Hippocampal formation (tissue), 2 donors: ENCODE measurements around the gene DGCR8.

Experiments used
- DNase-seq, 2 donors: peaks; one replicate each; lab custom pipeline; 2025; lab: John Stamatoyannopoulos, UW

The DGCR8 gene

DNA sequence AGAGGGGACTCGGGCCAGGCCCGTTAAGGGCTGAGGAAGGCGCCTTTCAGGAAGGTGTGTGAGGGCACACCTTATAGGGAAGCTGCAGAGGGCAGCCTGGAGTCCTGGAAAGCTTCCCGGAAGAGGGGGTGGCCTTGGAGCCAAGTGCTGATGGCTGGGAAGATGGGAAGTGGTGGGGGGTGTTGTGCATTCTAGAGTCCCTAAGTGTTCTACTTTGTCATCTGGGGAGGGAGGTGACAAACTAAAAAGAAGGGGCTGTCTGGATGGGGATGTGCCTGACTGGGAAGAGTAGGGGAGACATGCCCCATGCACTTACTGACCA is 58.3 kb downstream of the DGCR8 start:
- no peak for DNase-seq

DNA sequence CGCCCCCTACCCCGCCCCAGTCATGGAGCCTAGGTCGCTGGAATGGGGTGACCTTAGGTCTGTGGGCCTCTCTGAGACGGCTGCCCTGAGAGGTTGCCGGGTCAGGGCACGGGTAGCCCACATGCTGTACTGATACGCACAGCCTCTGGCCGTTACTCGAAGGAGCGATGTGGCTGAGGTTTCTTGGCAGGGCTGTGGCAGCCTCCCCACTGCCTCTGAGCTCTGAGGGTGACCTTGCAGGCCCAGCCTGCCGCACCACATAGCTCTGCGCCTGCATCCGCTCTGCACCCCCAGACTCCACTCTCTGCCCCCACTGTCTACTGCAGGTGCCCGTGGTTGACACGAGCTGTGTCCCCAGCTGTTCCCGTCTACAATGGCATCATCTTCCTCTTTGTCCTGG is 58.8 kb downstream of the DGCR8 start:
- no peak for DNase-seq

DNA sequence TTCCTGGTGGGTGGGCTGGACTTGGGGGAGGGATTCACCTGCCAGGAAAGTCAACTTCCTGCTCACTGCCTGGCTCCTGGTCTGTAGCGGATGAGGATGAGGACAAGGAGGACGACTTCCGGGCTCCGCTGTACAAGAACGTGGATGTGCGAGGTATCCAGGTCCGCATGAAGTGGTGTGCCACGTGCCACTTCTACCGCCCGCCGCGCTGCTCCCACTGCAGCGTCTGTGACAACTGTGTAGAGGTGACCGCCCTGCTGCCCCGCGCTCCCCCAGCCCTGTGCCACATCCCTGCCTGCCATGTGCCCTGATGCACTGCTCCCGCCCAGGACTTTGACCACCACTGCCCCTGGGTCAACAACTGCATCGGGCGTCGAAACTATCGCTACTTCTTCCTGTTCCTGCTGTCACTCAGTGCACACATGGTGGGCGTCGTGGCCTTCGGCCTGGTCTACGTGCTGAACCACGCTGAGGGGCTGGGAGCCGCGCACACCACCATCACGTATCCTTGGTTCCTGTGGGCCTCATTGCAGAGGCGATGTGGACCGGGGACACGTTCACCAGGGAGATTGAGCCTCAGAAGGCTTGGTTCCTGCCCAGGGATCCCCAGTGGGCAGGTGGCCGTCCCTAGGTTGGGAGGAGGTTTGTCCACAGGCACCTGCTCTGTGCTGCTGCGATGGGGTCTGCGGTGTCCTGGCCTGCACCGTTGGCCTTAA is 59.5 kb downstream of the DGCR8 start:
- no peak for DNase-seq

DNA sequence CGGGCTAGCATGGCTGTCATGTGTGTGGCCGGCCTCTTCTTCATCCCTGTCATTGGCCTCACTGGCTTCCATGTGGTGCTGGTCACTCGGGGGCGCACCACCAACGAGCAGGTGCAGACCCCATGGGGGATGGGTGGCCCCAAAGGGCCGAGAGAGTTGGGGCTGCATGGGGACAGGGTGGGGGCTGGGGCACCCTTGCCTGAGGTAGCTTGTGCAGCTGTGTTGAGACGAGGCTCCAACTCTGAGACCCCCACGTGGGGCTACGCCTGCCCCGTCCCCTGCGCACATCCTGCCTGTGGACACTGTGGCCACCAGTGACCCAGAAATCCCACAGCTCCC is 60.0 kb downstream of the DGCR8 start:
- no peak for DNase-seq

DNA sequence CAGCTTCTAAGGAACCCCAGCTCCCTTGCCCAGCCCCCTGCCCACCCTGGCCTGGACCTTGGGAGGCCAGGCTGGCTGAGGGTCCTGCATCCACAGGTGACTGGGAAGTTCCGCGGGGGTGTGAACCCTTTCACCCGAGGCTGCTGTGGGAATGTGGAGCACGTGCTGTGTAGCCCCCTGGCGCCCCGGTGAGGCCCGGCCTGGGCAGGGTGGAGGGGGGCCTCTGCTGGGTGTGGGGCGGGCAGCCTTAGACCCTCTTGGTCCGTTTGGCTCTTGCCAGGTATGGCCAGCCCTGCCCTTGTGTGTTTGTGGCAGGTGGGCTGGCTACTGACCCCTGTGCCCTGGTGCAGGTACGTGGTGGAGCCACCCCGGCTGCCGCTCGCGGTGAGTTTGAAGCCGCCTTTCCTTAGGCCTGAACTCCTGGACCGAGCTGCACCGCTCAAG is 60.5 kb downstream of the DGCR8 start:
- no peak for DNase-seq

DNA sequence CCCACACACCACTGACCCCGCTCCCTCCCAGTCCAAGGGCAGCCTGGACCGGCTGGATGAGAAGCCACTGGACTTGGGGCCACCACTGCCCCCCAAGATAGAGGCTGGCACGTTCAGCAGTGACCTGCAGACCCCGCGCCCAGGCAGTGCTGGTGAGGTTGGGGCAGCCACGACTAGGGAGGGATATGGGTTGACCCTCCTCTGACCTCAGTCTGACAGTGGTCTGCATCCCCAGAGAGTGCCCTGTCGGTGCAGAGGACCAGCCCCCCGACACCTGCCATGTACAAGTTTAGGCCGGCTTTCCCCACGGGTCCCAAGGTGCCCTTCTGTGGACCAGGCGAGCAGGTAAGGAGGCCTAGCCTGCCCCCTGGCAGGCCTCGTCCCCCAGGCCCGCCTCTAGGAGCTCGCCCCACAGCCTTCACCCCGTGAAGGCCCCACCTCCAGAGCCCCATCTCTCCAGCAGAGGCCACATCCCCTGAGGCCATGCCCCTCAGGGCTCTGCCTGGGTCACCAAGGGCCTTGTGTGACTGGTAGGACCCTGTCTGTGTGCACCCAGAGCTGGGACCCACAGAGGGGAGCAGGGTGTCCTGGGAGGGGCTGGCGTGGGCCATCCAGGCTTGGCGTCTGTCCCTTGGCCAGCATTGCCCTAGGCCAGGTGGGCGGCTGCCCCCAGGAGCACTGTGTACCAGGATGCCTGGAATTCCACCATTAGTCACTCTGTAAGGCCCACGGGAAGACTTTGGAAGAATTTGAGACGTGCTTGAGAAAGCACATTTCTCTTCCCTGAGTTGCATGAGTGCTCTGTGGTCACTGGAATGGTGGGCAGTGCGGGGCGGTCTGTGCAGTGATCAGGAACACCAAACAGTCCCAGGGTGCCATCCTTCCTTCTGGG is 61.4 kb downstream of the DGCR8 start:
- no peak for DNase-seq

DNA sequence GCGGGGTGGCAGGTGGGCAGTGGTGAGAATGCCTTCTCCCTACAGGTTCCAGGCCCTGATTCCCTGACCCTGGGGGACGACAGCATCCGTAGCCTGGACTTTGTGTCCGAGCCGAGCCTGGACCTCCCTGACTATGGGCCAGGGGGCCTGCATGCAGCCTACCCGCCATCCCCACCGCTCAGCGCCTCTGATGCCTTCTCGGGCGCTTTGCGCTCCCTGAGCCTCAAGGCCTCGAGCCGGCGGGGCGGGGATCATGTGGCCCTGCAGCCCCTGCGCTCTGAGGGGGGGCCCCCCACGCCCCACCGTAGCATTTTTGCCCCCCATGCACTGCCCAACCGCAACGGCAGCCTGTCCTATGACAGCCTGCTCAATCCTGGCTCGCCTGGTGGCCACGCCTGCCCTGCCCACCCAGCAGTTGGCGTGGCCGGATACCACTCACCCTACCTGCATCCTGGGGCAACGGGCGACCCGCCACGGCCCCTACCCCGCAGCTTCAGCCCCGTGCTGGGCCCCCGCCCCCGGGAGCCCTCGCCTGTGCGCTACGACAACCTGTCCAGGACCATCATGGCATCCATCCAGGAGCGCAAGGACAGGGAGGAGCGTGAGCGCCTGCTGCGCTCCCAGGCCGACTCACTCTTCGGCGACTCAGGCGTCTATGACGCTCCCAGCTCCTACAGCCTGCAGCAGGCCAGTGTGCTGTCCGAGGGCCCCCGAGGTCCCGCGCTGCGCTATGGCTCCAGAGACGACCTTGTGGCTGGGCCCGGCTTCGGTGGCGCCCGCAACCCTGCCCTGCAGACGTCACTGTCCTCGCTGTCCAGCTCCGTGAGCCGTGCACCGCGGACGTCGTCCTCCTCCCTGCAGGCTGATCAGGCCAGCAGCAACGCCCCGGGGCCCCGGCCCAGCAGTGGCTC is 62.9 kb downstream of the DGCR8 start:
- no peak for DNase-seq

DNA sequence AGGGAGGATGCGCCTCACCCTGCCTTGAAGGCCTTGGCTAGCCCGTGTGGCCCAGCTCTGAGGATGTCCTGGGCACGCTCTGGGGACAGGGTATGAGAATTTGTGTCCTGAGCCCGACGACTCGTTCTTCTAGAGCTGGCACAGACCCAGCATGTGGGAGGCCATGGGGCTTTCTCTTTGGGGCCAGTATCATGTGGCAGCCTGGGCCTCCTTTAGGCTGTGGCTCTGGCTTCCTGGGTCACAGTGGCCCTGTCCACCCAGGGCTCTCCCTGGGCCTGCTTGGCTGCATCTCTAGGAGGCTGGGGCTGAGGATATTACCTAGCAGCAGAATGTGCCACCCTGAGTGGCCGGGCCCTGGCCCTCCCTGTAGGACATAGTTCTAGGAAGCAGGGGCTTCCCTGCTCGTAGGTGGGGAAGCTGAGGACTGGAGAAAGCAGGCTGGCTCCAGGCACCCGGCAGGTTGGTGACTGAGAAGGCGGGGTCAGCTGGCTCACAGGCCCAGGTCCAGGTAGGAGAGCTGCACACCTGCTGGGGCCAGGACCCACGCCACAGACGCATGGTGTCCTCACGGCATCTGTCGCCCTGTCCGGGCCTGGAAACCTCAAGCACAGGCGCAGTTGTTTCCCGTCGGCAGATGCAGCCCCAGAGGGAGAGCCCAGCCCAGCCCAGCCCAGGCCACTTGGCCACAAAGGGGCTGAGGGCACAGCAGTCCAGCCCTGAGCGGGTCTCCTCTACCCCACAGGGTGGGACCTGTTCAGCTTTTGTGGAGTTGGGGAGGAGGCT is 64.0 kb downstream of the DGCR8 start:
- no peak for DNase-seq

DNA sequence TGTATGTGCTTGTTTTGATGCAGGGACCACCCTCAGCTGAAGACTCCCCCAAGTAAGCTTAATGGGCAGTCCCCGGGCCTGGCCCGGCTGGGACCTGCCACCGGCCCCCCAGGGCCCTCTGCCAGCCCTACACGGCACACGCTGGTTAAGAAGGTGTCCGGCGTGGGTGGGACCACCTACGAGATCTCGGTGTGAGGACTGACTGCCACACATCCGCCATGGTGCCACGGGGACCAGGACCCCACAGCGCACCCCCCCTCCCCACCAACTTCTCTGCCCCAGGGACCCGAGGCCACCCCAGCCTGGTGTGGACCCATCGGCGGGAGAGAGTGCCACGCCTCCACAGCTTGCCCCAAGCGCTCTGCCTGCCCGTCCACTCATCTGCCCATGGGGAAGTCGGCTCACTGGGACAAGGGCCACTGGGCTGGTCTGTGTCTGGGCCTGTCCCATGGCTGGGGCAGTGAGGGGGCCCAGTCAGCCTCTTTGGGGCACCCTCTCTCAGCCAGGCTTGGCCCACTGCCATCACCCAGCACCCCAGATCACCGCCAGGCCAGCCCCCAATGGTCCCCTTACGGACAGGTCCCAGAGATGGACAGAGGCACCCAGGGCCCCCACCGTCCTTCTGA is 65.3 kb downstream of the DGCR8 start:
- no peak for DNase-seq

DNA sequence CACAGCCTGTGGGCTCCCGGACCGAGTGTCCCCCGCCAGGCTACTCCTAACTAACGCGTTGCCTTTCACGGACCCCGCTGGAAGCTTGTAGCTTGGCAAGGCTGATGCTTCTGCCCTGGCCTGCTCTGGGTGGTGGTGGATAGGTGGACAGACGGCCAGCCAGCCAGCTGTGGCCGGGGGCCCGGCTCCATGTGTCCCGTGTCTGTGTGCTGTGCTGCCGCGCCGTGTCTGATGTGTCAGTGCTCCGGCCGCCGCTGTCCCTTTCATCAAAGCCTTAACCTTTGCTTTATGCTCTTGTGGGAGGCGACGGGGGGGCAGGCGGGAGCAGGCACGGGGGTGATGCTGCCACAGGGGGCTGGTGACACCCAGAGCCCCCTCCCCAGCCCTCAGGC is 65.8 kb downstream of the DGCR8 start:
- DNase-seq: no peak

DNA sequence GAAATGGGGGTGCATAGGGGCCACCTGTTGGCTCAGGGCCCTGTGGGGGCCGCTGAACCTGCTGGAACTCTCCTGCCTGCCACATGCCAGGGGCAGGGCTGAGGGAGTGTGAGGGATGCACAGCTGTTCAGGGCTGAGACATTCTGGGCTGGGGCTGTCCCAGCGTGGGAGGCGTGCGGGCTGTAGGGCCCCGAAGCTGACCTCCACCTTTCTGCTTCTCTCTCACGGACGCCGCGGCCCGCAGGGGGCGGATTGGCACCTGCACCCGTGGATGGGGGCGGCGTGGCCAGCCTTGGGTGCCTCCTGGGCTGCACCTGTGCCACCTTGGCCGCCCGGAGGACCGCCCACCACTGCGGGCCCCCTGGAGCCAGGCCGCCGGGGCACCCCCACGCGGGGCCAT is 66.7 kb downstream of the DGCR8 start:
- no peak for DNase-seq

DNA sequence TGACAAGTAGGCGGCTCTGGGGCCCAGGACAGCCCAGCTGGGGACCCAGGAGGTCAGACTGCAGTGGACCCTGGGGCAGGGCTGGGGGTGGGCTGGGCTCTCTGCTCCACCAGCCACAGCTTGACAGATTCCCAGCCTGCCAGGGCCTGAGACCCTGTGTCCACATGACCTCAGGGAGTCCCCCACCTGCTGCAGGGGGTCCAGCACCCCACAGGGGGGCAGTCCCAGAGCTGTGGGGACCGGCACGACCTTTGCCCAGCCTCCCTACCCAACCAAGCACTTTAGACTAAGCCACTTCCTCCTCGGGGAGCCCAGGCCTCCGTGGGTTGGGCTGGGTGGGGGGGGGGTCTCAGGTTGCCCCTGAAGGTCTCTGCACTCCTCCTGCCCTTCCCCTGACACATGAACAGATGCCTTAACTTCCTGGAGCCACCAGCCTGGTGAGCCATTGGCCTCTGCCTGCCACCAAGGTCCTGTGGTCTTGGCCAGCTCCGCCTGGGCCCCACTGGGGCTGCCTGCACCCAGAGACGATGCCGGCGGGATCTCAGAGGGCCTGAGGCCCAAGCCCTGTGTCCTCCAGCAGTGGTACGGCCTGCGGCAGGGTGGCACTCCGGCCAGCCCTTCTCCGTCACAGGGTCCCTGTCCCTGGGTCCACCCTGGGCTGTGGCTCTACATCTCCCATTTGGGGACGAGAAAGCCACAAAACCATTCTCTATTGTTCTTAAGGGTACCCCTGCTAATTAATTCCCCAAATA is 67.4 kb downstream of the DGCR8 start:
- no peak for DNase-seq

DNA sequence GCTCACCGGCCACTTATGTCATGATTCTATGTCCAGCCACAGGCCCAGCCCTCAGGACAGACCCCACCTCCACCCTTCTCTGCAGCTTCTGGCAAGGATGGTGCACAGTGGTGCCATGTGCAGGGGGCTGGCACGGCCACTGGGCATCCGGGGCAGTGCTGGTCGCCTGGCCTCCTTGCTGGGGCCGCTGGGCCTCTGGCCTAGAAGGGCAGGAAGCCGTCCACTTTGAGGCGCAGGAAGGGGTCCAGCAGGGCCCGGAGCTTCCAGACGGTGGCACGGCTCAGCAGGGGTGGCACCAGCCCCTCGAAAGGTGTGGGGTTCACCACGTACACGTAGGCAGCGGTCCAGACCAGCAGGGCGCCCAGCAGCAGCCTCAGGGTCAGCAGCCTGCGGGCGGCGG is 68.4 kb downstream of the DGCR8 start:
- no peak for DNase-seq

DNA sequence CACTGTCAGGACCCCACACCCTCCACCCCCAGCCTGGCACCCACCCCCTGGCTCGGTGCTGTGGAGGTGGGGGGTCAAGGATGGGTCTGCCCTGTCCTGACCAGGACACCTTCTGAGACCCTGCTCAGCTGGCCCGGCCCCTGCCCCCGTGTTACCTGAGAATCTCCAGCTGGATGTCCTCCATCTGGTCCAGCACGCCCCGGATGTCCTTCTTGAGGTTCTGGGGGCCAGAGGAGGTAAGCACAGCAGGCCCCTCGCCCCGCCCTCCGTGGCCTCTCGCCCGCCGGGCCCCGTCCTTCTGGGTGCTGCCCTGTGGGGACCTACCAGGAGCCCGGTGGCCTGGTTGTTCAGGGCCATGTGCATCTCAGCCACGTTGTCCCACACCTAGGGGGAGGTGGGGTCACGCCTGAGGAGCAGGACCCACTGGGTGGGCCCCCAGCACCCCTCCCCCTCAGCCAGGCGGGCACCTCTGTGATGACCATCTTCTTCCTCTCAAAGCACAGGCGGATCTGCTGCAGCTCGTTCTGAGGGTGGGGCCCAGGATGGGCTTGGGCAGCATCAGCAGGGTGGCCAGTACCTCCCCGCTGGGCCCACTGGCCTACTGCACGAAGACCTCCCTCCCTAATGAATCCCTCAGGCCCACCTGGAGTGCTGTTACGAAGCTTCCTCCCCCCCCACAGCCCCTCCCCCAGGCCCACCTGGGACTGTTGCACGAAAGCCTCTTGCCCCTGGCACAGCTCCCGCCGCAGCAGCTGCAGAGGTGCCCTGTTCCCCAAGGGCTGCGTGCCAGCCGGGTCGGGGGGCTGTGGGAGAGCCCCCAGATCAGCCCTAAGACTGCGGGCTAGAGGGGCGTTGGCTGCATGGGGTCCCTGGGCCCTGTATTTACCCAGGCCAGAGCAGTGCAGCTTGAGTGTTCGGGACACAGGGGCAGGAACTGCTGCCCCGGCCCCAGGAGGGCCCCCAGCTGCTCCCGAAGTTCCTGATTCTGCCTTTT is 69.5 kb downstream of the DGCR8 start:
- DNase-seq: no peak

DNA sequence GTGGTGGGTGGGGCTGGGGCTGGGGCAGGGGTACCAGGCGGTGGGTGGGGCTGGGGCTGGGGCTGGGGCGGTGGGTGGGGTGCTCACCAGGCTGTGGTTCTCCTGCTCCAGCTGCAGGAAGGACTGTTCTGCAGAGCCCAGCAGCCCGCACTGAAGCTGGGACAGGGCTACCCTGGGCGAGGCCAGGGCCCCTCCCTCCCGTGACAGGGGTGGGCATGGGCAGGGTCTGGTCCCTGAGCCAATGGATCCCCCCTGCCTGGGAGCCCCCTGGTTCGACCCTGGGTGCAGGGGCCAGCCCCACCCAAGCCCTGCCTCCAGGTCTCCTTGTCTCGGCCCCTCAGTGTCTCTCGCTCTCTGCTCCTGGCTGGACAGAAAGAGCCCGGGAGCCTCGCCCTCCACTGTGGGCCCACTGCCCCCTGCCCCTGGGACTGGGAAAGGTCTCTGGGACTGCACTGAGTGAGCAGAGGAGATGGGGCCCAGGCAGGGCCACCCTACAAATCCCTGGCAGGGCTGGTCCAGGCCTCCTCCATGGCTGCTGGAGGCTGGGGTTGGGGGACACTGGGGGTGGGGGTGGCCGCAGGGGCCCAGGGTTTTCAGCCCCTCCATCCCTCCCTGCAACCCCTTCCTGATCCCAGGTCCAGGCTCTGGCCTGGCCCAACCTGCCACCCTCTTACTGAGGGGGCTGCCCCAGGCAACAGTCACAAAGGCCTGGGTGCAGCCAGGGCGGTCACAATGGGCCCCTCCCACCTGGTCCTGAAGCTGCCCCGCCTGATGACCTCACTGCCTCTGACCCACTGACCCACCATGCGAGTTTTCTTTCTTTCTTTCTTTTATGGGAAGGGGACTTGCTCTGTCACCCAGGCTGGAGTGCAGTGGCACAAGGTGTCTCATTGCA is 70.6 kb downstream of the DGCR8 start, which contains the start of gene CCDC188:
Gene CCDC188 (minus strand): TSS at position 675 of the 895 bp plus-strand sequence. CDS start 69 bp downstream, at position 606.
- no peak for DNase-seq

DNA sequence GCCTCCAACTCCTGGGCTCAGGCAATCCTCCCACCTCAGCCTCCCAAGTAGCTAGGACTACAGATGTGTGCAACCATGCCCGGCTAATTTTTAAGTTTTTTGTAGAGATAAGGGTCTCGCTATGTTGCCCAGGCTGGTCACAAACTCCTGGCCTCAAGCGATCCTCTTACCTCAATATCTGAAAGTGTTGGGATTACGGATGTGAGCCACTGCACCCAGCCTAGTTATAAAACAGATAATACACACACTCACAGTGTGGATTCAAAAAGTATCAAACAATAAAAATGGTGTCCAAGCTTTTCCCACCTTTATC is 71.2 kb downstream of the DGCR8 start:
- DNase-seq: no peak

DNA sequence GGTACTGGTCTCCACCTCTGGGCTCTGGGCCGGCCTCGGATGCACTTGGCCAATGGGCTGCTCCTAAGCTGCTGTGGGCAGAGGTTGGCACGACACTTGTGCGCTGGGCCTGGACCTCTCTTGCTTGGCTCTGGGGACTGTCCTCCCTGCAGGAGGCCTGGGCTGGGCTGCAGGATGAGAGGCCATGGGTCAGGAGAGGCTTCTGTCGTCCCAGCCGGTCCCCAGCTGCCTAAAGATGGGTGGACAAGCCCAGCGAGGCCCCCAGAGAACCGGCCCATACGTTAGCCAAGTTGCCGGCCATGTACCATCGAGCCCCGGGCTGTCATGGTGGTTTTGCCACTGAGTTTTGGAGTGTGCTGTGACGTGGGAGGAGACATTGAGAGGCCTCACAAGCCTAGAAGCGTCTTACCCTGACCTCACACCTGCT is 72.4 kb downstream of the DGCR8 start:
- DNase-seq: no peak

DNA sequence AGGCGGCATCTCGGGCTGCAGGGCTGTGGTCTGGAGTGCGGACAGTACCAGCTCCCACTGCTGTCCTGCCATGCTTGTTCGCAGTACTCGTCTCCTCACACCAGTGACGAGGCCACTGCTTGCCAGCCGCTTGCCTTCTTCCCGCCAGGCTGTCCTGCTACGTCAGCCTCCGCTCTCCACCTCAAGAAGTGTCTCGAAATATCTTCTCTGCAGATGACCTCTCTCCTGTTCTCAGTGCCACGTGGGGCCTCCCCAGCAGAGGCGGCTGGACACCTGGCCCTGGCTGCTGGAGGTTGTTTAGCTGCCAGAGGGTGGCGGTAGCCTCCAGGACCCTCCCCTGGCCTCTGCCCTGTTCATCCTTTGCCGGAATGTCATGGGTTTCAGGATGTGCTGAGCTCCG is 73.9 kb downstream of the DGCR8 start:
- no peak for DNase-seq
